Measurements from ENCODE around the gene TOMT. TPM values are rescaled to one million over a fixed set of nuclear protein-coding genes. Genes with fewer than 3 reads are reported as not detected.

Gene TOMT
- total and polyA plus RNA-seq, 2 of the 13 experiments (the other 11 are each of a cell fraction or from before 2014, with no cell fraction given): not detected

DNA sequence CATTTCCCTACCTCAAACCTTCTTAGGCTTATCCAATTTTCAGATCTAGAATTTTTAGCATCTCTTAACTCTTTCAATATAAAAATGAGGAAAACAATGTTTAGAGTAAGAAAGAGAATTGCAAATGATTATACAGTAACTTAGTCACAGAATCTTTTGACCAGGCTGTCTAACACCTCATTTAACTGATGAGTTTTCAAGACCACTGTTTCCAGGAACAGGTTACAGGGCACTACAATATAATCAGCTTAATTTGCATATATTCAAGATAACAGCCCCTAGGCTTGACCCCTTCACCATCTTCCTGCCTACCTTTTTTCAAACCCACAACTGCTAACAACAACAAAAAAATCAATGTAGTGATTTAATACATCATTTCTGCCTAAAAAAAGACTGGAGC, 38.0 kb upstream of the TOMT start:
- Histone ChIP-seq H4K20me1 (ENCODE audit: insufficient read depth, low read length) (no peaks in the 10 kb centered on the region), H3K36me3 (replicated peaks in 1 of 2; ENCODE audit: control insufficient read depth in 1 of 2, insufficient read depth in 2 of 2, low read length in 2 of 2) (peaks cover 0 to 26% of the 10 kb centered on the region in 2 experiments; a peak in 2 of 5 replicates), H3K27me3 (ENCODE audit: control insufficient read depth in 1 of 2, insufficient read depth in 2 of 2, low read length in 2 of 2) (no peaks in the 10 kb centered on the region), H3K4me2 (ENCODE audit: low read depth, low read length) (no peak overlapping the region), H3K79me2 (ENCODE audit: insufficient read depth, low read length) (peaks cover 50% of the 10 kb centered on the region), H3K4me3 (replicated peaks in 1 of 3; ENCODE audit: insufficient read depth in 1 of 3, low read depth in 2 of 3, low read length in 3 of 3) (no peak overlapping the region), H3K9me3 (ENCODE audit: low read length) (no peaks in the 10 kb centered on the region), H3K4me1 (ENCODE audit: insufficient read depth, low read length) (peaks cover 24% of the 10 kb centered on the region), H3K9ac (ENCODE audit: insufficient read depth, low read depth, low read length) (no peak overlapping the region), H3K27ac (ENCODE audit: extremely low read length, insufficient read depth, low read length) (no peak overlapping the region), H2AFZ (ENCODE audit: low read length) (no peak overlapping the region)
- no peak for ATAC-seq
- FAIRE-seq: no peak
- in situ Hi-C loops (cut with HindIII; ENCODE audit: extremely low pct_ligation_motif_present, low pct_unique_long_range_greater_than_20kb) (no loop called here), intact Hi-C loops (cut with micrococcal nuclease; ENCODE audit: unreplicated experiment) (no loop called here)
- POLR2A ChIA-PET: interaction anchor here (1.4 kb wide), 1 partner anchor 12 kb away, joined by 4 read pairs; no protein-coding TSS in a partner anchor
- DNase-seq (ENCODE audit: low spot score): no peak
- no TSS peak for BruUV-seq (replicated peaks)
- CTCF ChIA-PET (ENCODE audit: low intra/inter-chr PET ratio, low total read pairs): no interaction called here
- TF ChIP-seq IKZF1 (IDR thresholded peaks at IDR 0.05): no peak
- no peak for TF ChIP-seq ZNF703 (CRISPR knock-in tag; IDR thresholded peaks at IDR 0.05; ENCODE audit: borderline replicate concordance)
- no peak for TF ChIP-seq ARNT (IDR thresholded peaks at IDR 0.05)

DNA sequence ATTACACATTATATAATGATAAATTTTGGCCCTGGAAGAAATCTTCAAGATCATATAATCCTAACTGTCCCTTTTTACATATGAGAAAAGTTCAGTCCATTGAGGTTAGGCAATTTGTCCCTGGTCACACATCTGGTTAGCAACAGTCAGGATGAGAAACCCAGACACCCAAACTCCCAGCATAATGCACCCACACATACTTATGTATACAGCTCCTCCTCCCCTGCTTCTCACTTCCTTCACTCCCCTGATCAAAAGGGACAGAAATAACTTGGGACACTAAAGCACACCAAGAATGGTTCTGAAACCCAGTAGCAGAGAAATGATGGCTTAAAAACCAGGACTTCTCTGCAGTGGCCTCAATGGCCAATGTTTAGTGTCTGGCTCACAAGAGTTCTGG, 36.5 kb upstream of the TOMT start:
- TF ChIP-seq ZNF841 (CRISPR knock-in tag; IDR thresholded peaks at IDR 0.05; ENCODE audit: borderline replicate concordance) (no peak), BRCA1 (CRISPR knock-in tag; IDR thresholded peaks at IDR 0.05) (no peak), BORCS8-MEF2B (CRISPR knock-in tag; IDR thresholded peaks at IDR 0.05) (no peak), ZNF629 (CRISPR knock-in tag; conservative IDR thresholded peaks at IDR 0.05) (no peak)
- TF ChIP-seq, protein P1, sequence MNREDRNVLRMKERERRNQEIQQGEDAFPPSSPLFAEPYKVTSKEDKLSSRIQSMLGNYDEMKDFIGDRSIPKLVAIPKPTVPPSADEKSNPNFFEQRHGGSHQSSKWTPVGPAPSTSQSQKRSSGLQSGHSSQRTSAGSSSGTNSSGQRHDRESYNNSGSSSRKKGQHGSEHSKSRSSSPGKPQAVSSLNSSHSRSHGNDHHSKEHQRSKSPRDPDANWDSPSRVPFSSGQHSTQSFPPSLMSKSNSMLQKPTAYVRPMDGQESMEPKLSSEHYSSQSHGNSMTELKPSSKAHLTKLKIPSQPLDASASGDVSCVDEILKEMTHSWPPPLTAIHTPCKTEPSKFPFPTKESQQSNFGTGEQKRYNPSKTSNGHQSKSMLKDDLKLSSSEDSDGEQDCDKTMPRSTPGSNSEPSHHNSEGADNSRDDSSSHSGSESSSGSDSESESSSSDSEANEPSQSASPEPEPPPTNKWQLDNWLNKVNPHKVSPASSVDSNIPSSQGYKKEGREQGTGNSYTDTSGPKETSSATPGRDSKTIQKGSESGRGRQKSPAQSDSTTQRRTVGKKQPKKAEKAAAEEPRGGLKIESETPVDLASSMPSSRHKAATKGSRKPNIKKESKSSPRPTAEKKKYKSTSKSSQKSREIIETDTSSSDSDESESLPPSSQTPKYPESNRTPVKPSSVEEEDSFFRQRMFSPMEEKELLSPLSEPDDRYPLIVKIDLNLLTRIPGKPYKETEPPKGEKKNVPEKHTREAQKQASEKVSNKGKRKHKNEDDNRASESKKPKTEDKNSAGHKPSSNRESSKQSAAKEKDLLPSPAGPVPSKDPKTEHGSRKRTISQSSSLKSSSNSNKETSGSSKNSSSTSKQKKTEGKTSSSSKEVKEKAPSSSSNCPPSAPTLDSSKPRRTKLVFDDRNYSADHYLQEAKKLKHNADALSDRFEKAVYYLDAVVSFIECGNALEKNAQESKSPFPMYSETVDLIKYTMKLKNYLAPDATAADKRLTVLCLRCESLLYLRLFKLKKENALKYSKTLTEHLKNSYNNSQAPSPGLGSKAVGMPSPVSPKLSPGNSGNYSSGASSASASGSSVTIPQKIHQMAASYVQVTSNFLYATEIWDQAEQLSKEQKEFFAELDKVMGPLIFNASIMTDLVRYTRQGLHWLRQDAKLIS (CRISPR knock-in tag; IDR thresholded peaks at IDR 0.05): no peak
- intact Hi-C loops (cut with micrococcal nuclease; ENCODE audit: unreplicated experiment): no loop called here
- H3K4me1 ChIP-seq (ENCODE audit: insufficient read depth, low read length): peaks cover 26% of the 10 kb centered on the region
- peaks cover 61% of the 10 kb centered on the region for H3K79me2 ChIP-seq (ENCODE audit: insufficient read depth, low read length)
- H2AFZ ChIP-seq (ENCODE audit: low read length): no peak overlapping the region
- ChIA-PET CTCF (ENCODE audit: low intra/inter-chr PET ratio, low total read pairs) (no interaction called here), POLR2A (interaction anchor here (0.8 to 1.2 kb wide), 2 partner anchors 28 to 29 kb away, joined by 3 to 7 read pairs; no protein-coding TSS in a partner anchor)
- H3K36me3 ChIP-seq (replicated peaks in 1 of 2; ENCODE audit: control insufficient read depth in 1 of 2, insufficient read depth in 2 of 2, low read length in 2 of 2): peaks cover 0 to 26% of the 10 kb centered on the region in 2 experiments; a peak in 3 of 5 replicates
- FAIRE-seq (no peak), DNase-seq (ENCODE audit: low spot score) (no peak), ATAC-seq (no peak)
- no peak overlapping the region for H3K4me3 ChIP-seq (replicated peaks in 1 of 3; ENCODE audit: insufficient read depth in 1 of 3, low read depth in 2 of 3, low read length in 3 of 3)
- H3K27ac ChIP-seq (ENCODE audit: extremely low read length, insufficient read depth, low read length): no peak overlapping the region
- H3K9ac ChIP-seq (ENCODE audit: insufficient read depth, low read depth, low read length): no peak overlapping the region
- in situ Hi-C loops (cut with HindIII; ENCODE audit: extremely low pct_ligation_motif_present, low pct_unique_long_range_greater_than_20kb): no loop called here
- BruUV-seq (replicated peaks): TSS peak; percentile 17
- no peaks in the 10 kb centered on the region for H3K27me3 ChIP-seq (ENCODE audit: control insufficient read depth in 1 of 2, insufficient read depth in 2 of 2, low read length in 2 of 2)
- no peak overlapping the region for H3K4me2 ChIP-seq (ENCODE audit: low read depth, low read length)
- no peaks in the 10 kb centered on the region for H3K9me3 ChIP-seq (ENCODE audit: low read length)
- no peaks in the 10 kb centered on the region for H4K20me1 ChIP-seq (ENCODE audit: insufficient read depth, low read length)

All from HepG2 (cell line).